Esophagus mucosa (tissue), 1 donor: ENCODE results near the gene TMEM40. TPM values are rescaled to one million over a fixed set of nuclear protein-coding genes. Genes with fewer than 3 reads are reported as not detected.
A peak's percentile ranks its signal among the peaks of the same experiment; 100 is the strongest.
"Not testable (repeated sequence)": the region's sequence is repeated elsewhere in the genome, so short reads cannot be mapped to it uniquely, and the experiment has no call there.

Experiments used
- ATAC-seq: fragments of 200-7000 bp; cut with Tn5 transposase; one replicate; pipeline ENCODE4 v1.9.1; 2020
- total RNA-seq: library from RNA; stranded (reverse); gene quantifications from one replicate; pipeline ENCODE4 v1.2.4, GENCODE V29; 2023
- donor health status: DM: yes; HTN: yes; CAD: no.

Gene TMEM40
- 237 TPM for total RNA-seq

GRCh38 chr3:12759097-12759679 lies at the start of gene TMEM40:
Gene TMEM40 (minus strand): TSS chr3:12759259. CDS start chr3:12749832, 9,427 bp downstream.
- peak; percentile 87 for ATAC-seq

GRCh38 chr3:12808587-12808986 lies 49.5 kb upstream of the TMEM40 start:
- ATAC-seq, result no peak

GRCh38 chr3:12807601-12808359 lies 48.7 kb upstream of the TMEM40 start:
- no peak for ATAC-seq

- no peak for ATAC-seq
These were observed 48.0 kb upstream of the TMEM40 start for GRCh38 chr3:12807066-12807465.

- no peak for ATAC-seq
These were observed 44.3 kb upstream of the TMEM40 start for GRCh38 chr3:12803371-12803770.

- no peak for ATAC-seq
These were observed 40.7 kb upstream of the TMEM40 start for GRCh38 chr3:12799525-12800440.

- ATAC-seq, result no peak
These were observed 39.6 kb upstream of the TMEM40 start for GRCh38 chr3:12798559-12799179.

GRCh38 chr3:12797892-12798558 lies 39.0 kb upstream of the TMEM40 start:
- no peak for ATAC-seq

GRCh38 chr3:12797124-12797891 lies 38.2 kb upstream of the TMEM40 start:
- ATAC-seq, result peak; percentile 10

- ATAC-seq, result peak; percentile 64
These were observed 37.4 kb upstream of the TMEM40 start, which contains the start of gene CAND2 for GRCh38 chr3:12796171-12797123. Gene CAND2 (plus strand): TSS chr3:12796680. CDS start chr3:12796721, 41 bp downstream.

GRCh38 chr3:12793701-12794100 lies 34.6 kb upstream of the TMEM40 start:
- ATAC-seq, result no peak

- no peak for ATAC-seq
These were observed 32.4 kb upstream of the TMEM40 start for GRCh38 chr3:12791430-12791829.

- not testable (repeated sequence) for ATAC-seq
These were observed 29.1 kb upstream of the TMEM40 start for GRCh38 chr3:12787967-12788690.

GRCh38 chr3:12787346-12787745 lies 28.3 kb upstream of the TMEM40 start:
- ATAC-seq, result not testable (repeated sequence)

- ATAC-seq, result no peak
These were observed 26.0 kb upstream of the TMEM40 start for GRCh38 chr3:12785096-12785495.

GRCh38 chr3:12782172-12782815 lies 23.2 kb upstream of the TMEM40 start:
- peak; percentile 57 for ATAC-seq

GRCh38 chr3:12780751-12781150 lies 21.7 kb upstream of the TMEM40 start:
- ATAC-seq, result no peak

- ATAC-seq, result no peak
These were observed 18.1 kb upstream of the TMEM40 start for GRCh38 chr3:12777171-12777570.

- ATAC-seq, result not testable (repeated sequence)
These were observed 16.9 kb upstream of the TMEM40 start for GRCh38 chr3:12775970-12776369.
